ENCODE data around the gene YRDC.
"Not testable (repeated sequence)": the region's sequence is repeated elsewhere in the genome, so short reads cannot be mapped to it uniquely, and the experiment has no call there.

YRDC gene

DNA sequence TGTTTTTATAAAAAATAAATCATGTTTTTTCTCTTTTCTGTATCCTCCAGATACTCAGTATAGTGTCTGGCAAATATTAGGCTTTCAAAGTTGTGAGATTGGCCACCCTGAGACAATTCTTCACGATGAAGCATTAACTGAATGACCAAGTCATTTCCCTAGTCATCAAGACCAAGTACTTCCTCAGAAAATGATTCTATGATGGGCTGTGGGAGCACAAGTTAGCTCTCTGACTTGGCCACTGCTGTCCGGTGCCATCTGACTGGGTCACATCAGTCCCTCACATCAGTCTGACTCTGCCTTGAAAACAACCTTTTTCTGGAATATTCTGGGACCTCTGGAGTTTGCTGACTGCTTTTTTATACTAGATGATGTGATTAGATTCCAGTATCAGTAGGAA lies 13.5 kb upstream of the YRDC start:
- no peak for DNase-seq

GRCh38 chr1:37817481-37817880 lies 9.5 kb upstream of the YRDC start:
- DNase-seq = no peak

GRCh38 chr1:37814252-37814651 lies 6.2 kb upstream of the YRDC start:
- no peak for DNase-seq

DNA sequence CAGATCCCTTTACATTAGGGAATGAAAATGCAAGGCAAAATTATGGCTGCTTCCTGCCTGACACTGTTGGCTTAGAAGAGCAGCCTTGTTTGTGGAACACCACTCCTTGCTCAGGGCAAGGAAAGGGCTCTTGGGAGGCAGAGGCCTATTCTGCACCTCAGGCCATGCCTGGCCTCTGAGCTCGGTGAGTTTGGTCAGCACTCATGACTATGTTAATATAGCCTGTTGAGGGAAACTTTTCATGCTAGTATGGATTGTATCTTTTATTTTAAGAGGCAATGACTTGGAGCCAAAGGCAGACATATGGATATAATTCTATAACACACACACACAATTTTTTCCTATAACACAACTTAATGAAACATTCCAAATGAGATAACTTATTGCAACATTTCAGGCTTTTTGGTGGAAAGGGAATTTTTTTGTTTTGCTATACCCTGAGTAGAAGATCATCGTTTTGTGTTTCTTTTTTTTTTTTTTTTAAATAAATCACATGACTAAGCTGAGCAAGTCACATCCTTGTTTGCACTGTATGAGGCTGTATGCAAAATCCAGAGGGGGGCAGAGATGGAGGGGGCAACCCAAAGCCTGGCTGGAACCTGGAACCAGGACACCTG lies 5.6 kb upstream of the YRDC start:
- no peak for DNase-seq

DNA sequence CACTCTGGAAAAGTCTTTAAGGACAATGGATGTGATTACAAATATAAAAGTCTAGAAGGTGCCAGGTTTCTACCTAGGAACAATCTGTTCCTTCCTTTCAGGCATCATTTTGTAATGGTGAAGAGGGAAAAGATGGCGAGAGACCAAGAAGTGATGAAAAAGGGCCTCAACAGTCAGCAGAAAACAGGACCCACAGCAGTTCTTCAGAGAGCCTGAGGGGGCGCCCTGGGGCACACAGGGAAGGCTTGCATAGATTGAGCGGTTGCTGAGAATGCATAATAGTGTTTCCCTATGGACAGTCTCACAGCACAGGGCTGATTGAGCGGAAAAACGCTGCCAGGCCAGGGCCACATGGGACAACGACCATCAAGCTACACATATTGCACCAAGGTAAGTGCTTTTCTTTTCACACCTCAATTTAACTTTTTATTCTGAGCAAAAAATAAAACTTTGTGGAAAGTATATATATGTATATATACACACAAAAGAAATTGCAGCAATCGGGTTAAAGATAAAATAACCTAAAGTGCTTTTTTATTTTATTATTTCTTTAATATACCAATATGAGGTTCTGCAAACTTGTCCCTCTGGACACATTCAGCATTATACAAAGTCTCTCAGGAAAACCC lies 3.1 kb upstream of the YRDC start:
- peak; percentile 74 for DNase-seq

DNA sequence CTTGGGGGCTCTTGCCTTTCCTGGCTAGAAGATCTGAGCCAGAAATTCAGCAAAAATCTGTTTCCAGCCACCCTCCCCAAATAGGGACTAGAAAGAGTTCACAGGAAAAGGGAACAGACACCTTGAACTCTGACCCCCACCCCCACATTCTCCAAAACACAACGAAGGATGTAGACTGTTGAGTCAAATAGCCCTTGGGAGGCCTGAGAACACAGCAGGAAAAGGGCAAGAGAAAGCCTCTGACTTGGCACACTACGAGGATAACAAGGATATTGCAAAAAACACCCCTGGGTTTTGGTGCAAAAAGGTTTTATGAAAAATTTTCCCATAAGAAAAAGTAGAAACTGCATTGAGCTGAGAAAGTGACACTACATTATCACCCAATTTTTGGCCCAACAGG lies 1.9 kb upstream of the YRDC start:
- no peak for DNase-seq

GRCh38 chr1:37808369-37809319 lies 636 bp upstream of the YRDC start:
- peak; percentile 58 for DNase-seq

DNA sequence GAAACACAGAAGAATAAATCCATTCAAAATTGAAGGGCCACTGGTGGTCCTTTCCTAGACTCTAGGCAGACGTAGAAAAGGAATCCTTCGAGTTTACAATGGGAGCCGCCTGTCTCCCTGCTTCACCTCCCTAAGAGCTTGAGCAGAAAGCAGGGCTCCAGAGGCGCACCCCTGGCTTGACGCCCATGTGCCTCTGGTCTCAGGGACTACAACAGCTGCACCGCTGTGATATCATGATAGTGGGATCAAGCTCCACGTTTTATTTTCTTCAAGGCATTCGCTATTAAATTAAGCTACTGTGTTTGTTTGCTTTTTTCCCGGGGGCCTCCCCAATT lies 821 bp downstream of the YRDC start:
- DNase-seq = no peak

- no peak for DNase-seq
Measured at GRCh38 chr1:37802439-37802838, 5.6 kb downstream of the YRDC start.

DNA sequence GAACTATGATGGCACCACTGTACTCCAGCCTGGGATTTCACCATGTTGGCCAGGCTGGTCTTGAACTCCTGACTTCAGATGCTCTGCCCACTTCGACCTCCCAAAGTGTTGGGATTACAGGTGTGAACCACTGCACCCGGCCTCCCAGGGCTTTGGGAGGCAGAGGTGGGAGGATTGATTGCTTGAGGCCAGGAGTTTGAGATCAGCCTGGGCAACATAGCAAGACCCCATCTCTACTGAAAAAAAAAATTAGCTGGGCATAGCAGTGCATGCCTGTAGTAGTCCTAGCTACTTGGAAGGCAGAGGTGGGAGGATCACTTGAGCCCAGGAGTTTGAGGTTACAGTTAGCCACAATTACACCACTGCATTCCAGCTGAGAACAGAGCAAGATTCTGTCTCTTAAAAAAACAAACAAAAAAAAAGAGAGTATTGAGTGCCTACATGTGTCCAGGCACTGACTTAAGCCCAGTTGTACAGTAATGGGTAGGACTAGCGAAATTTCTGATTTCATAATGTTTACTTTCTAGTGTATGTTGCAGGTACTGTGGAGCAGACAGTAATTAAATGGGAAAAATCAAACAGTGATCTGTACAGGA lies 10.2 kb downstream of the YRDC start:
- no peak for DNase-seq

GRCh38 chr1:37795340-37796125 lies 12.5 kb downstream of the YRDC start:
- peak; percentile 33 for DNase-seq

- DNase-seq = no peak
Measured at GRCh38 chr1:37794372-37795339, 13.4 kb downstream of the YRDC start.

GRCh38 chr1:37793773-37794371 lies 14.1 kb downstream of the YRDC start, which contains the start of gene MANEAL:
TSS of gene MANEAL (plus strand) at chr1:37793847. CDS start at chr1:37794183, 336 bp downstream.
- peak; percentile 31 for DNase-seq

DNA sequence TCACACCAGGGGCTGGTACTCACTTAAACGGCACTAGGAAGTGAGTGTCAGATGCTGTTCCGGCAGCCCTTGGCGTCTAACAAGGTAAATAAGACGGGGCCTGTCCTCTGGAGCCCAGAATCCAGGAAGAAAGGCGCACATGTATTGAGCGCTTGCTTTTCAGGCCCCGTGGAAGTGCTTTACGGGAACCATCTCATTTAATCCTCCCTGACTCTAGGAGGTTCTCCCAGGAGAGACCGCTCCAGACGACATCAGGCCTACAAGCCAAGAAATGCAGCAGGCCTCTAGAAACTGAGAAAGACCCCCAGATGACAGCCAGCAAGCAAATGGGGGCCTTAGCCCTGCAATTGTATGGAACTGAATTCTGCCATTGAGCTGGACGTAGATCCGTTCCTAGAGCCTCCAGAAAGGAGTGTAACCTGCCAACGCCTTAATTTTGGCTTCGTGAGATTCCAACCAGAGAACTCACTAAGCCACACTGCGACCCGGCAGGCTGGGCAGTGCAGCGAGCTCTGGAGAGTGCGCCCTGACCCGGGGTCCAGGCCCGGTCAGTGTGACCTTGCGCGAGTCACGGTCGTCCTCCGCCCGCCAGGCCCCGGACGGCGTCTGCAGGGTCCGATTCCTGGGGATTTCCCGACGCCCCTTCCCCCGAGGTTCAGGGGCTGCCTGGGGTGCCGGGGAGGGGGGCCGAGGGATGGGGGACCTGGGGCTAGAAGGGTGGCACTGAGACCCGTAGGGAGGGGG lies 14.9 kb downstream of the YRDC start:
- no peak for DNase-seq

GRCh38 chr1:37782491-37782890 lies 25.5 kb downstream of the YRDC start:
- DNase-seq = no peak

GRCh38 chr1:37778654-37779053 lies 29.4 kb downstream of the YRDC start:
- DNase-seq = no peak

DNA sequence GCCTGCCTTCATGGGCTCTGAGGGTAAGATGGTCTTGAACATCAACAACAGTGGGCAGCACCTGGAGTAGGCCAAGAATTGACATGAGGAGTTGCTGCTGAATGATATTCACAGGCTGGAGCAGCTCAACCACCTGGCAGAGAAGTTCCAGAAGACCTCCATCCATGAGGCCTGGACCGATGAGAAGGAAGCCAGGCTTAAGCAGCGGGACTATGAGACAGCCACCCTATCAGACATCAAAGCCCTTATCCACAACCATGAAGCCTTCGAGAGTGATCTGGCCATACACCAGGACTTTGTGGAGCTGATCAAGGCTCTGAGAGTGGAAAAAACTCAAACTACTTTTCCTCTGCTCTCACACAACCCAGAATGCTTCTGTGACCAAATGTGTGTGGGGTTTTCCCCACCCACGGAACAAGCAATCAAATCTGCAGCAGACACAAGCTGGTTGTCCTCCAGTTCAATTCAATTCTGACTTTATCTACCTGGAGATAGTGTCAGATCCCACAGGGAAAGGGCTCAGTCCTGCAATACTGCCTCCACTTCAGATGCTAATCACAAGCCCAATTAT lies 31.0 kb downstream of the YRDC start:
- no peak for DNase-seq

DNA sequence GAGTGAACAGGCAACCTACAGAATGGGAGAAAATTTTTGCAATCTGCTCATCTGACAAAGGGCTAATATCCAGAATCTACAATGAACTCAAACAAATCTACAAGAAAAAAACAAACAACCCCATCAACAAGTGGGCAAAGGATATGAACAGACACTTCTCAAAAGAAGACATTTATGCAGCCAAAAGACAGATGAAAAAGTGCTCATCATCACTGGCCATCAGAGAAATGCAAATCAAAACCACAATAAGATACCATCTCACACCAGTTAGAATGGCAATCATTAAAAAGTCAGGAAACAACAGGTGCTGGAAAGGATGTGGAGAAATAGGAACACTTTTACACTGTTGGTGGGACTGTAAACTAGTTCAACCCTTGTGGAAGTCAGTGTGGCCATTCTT lies 36.6 kb downstream of the YRDC start:
- DNase-seq = not testable (repeated sequence)

DNA sequence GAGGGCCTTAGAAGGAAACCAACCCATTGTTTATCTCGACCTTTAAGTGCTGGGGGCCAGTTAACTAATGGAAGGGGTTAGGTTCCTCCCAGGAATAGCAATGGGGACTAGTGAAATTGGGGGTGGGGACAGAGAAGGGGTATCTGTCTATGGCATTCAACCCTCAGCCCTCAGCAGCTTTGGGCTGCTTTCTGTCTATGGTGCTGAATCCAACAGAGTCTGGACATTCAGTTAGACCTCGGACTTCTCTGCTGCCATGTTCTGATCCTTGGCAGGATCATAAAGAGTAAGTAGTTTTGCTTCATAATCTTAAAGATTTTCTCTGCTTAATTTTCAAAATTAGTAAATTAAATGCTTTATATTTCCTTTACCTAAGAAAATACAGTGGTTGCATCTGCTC lies 40.5 kb downstream of the YRDC start:
- no peak for DNase-seq

Data from CD4-positive, alpha-beta T cell treated with Interleukin-12 subunit alpha and Interleukin-12 subunit beta, for 1 hour (primary cell).